HG03159 (cell line): Measurements from ENCODE around the gene C17orf50.
A peak's percentile ranks its signal among the peaks of the same experiment; 100 is the strongest.
"Not testable (repeated sequence)": the region's sequence is repeated elsewhere in the genome, so short reads cannot be mapped to it uniquely, and the experiment has no call there.

Experiments used
- ATAC-seq: cut with Tn5 transposase; IDR thresholded peaks from one replicate; pipeline ENCODE4 v1.9.1; 2021; ENCODE audit warnings: mild to moderate bottlenecking, moderate library complexity; ENCODE audit not compliant: unreplicated experiment

The C17orf50 gene

DNA sequence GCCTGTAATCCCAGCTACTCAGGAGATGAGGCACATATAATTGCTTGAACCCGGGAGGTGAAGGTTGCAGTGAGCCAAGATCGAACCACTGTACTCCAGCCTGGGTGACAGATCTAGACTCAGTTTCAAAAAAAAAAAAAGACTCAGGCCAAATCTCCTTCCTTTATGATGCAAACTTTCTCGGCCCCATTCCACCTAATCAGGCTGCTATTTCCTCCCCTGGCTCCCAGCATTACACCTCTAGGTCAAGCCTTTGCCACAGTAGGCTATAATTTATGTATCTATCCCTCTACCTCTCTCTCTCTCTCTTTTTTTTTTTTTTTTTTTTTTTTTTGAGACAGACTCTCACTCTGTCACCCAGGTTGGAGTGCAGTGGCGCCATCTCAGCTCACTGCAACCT is 9.1 kb upstream of the C17orf50 start:
- ATAC-seq, result not testable (repeated sequence)

DNA sequence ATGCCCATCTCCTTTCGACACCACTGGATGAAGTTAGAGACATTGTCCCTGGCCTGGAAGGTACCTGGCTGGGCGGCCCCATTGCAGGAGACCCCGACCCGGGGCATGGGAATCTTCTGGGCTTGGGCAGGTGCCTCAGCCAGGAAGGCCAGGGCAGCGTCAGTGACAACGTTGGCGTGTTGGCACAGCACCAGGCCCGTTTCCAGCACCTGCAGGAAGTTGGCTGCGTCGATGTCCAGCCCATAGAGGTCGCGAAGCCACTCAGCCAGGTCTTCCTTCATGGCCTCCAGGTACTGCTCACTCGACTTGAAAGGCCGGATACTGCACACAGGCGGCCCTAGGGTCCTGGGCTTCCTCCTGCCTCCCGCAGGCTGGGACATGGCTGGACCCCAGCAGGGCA is 8.2 kb upstream of the C17orf50 start:
- ATAC-seq, result no peak

DNA sequence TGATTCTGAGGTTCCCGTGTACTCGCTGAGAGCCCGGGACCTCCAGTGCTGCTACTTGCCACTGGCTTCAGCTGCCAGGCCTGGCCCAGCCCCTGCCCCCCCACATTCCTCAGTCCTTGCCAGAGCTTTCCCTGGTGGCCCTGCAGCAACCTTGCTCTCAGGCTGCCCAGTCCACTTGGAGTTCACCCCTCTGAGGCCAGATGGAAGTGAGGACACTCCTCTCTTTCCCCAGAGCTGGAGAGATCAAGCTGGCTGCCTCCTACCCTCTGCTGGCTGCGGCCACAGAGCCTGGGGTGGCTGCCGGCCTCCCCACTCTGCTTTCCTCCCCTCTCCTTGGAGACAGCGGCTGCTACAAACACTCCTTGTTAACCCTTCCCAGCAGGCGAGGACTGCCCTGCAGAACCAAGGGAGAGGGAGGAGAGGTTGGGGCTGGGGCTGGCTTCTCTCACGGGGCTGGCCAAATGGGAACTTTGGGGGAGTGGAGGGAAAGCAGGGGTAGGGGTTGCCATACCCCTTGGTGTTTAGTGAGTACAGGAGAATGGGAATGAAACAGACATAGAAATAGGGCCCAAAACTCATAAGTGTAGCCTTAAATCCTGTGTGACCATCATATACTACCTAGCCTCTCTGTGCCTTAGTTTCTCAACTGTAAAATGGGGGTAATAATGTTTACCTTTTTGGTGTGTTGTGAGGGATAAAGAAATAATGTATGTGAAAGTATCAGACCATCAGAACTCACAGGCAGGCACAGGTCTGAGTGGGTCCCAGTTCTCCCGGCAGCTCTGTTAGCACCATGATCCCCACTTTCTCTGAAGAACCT is 7.5 kb upstream of the C17orf50 start, which contains the start of gene GAS2L2:
Gene GAS2L2, minus strand, starts transcription at position 295 of the 820 bp plus-strand sequence. CDS start 389 bp downstream, outside the sequence.
- no peak for ATAC-seq

DNA sequence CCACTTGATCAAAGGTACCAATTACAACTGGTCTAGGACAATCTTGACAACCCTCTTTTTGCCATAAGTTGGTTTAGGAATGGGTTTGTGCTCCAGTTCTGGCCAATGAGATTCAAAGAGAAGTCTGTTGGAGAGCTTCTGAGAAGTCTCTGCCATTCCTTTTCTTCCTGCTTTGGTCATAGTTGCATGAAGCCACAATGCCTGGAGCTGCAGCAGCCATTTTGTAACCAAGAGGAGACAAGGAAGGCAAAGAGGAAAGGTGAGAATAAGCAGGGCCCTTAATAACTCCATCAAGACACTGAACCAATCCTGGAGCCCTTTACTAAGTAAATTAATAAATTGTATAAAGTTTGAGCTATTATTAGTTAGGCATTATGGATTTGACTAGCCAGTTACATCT is 3.4 kb upstream of the C17orf50 start:
- ATAC-seq, result no peak

DNA sequence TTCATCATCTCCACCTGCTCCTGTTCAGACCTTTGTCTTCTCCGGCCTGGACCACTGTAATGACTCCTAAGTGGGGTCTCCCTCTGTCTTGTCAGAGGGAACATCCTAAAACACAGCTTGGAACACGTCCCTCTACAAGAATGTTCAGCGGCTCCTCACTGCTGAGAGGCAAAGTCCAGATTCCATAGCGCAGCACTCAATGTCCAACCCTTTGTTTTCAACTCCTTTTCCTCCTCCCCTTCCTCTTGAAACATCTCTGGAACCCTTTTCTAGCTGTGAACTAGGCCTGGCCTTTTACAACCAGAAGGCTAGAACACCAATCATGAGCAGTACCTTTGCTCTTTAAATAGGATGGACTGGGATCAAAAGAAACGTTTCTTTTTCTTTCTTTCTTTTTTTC is 914 bp downstream of the C17orf50 start:
- no peak for ATAC-seq

DNA sequence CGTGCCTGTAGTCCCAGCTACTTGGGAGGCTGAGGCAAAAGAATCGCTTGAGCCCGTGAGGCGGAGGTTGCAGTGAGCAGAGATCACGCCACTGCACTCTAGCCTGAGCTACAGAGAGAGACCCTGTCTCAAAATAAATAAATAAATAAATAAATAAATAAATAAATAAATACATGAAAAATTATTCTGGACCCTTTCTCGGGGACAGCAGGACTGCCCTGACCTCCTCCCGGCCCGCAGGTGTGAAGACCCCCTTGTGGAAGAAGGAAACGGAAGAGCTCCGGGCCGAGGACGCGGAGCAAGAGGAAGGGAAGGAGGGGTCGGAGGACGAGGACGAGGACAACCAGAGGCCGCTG is 3.1 kb downstream of the C17orf50 start:
- ATAC-seq, result no peak

DNA sequence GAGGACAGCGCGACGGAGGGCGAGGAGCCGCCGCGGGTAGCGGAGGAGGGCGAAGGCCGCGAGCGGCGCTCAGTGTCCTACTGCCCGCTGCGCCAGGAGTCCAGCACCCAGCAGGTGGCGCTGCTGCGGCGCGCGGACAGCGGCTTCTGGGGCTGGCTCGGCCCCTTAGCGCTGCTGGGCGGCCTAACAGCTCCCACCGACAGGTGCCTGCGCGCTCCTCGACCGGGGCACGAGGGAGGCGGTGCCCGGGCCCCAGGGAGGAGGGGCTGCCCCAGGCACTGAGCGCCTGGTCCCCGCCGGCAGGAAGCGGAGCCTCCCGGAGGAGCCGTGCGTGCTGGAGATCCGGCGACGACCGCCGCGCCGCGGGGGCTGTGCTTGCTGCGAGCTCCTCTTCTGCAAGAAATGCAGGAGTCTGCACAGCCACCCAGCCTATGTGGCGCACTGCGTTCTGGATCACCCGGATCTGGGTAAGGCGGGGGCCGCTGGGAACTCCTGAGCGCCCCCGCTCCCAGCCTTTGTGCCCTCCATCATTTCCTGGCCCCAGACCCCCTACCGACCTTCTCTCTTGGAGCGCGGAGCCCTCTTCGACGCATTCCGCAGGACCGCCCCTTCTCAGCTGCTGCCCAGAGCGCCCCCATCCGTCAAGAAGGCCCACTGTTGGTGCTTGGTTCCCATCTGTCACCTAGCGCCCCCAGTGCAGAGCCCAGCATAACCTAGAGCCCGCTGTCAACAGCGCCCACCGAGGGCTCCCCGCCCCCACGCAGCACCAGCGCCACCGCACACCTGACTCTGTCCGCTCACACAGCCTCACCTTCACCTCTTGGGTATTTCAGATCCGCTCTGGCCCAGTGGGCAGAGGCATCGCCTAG is 3.7 kb downstream of the C17orf50 start:
- ATAC-seq, result peak; percentile 84

DNA sequence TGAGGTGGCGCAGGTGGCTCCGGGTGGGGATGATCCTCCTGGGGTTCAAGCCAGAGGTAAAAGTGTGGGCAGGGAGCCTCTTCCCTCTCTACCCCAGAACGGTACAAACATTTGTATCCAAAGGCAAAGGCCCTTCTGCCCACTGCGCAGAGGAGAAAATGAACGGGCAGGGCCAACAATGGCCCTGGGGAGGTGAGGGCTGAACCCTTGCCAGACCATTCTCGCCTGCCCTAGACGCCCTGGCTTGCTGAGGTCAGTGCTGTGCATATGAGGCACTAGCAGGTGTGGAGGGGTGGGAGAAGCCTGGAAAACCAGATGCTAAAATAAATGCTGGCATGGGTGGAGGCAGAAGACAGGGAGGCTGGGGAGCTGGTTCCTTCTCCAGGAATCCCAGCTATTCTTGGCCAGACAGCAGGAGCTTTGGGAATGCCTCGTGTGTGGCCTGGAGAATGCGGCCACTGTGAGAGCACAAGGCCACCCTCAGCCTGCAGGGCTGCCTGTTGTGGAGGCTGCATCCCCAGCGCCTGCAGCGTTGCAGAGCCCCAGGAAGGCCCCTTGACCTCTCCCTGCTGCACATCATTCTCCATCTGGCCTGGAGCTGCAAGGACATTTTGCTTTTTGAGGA is 4.5 kb downstream of the C17orf50 start:
- no peak for ATAC-seq

DNA sequence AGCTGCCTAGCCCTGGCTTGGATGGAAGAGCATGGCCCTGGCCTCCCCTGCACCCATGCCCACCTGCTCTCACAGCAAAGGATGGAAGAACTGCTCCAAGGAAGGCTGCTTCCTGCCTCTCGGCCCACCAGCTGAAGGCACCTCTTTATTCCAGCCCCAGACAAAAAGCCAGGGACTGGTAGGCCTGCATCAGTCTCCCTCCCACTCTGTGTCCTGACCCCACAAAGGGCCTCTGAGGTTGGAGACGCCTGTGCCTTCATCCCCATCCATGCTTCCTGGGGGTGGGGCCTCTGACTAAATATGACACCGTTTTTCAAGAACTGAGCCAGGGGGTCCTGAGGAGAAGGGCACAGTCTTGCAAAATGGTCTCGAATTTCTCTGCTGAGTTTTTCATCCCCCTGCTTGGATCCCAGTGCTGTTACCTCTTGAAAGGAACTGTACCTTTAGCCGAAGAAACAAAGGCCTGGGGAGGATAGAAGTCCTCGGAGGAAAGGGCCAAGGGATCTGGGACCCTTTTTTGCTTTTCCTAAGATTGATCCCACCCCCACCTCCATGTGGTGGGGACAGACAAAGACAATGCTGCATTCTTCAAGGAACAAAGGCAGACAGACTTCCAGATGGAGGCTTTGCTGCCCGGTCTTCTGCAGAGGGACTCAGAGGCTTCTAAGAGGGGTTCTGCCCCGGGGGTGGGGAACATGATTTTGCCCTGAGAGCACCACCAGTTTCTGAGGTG is 5.2 kb downstream of the C17orf50 start:
- ATAC-seq, result no peak

DNA sequence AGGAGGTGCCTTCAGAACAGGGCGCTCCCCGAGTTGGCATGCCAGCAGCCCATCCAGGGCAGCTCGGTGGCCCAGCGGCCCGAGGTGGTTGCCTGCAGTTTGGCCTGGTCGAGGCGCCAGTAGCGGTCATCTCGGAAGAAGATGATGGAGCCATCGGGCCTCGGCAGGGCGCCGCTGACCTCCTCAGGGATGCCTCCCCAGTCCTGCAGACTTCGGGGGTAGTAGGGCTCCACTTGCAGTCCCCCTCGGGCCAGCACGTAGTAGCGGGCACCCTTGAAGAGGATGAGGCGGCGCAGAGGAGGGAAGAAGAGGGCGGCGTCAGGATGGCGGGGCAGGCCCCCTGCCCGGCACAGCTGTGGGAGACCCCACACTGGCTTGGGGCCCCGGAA is 5.8 kb downstream of the C17orf50 start:
- no peak for ATAC-seq

DNA sequence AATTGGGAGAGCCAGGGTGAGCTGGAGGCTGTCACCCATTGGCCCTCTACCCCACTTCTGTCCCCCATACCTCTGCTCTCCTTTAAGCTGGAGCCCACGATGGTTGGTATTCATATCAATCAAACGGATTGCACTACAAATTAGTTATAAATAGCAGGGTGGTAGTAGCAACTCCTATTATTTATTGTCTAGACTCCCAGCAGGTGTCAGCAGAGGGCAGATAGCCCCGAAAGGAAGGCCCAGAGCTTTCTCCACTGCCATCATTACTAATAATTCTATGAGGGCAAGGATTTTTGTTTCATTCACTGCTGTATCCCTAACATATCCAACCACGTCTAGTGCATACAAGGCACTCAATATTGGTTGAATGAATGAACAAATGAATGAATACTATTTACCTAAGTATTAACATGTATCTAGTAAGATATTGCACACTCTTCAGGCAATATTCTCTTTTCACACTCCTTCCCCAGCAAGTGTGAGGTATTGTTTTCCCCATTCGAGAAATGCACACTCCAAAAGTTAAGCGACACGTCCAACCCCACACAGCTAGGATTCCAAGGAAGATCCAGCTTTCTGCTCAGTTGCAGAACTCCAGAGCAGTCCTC is 6.3 kb downstream of the C17orf50 start:
- ATAC-seq, result no peak

DNA sequence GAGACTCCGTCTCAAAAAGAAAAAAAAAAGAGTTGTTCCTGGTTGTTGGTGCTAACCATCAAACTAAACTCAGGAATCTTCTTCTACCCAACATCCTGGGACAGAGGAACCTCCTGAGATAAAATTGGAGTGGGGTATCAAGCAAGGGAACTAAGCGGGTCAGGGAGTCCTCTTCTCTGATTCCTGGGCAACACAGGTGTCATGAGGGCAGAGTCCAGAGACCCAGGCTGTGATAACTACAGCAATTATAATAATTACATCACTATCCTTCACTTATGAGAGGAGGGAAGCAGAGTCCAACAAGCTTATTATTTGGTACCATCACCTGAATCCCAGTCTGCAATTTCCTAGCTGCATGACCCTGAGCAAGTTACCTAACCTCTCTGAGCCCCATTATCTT is 8.1 kb downstream of the C17orf50 start:
- no peak for ATAC-seq

DNA sequence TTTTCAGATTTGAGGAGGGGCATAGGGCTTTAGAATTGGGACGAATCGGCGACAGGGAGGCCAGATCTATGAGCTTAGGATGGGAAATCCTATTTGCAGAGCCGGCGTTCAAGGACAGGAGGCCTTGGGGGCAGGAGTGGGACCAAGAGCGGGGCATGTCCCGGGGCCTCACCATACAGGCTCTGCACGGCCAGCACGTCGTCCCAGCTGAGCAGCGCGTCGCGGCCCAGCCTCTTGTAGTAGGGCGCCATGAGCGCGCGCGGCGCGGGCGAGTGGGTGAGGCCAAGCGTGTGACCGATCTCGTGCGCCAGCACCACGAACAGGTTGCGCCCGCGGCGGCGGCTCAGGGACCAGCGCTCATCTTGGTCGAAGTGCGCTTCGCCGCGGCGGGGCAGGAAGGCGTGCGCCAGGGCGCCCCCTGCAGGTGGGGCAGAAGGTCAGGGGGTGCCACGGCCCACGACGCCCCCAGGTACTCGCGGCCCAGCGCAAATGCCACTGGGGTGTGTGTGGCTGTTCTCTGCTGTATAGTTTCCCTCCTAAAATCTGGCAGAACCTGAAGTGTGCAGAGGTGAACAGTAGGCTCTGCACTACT is 9.3 kb downstream of the C17orf50 start:
- no peak for ATAC-seq

DNA sequence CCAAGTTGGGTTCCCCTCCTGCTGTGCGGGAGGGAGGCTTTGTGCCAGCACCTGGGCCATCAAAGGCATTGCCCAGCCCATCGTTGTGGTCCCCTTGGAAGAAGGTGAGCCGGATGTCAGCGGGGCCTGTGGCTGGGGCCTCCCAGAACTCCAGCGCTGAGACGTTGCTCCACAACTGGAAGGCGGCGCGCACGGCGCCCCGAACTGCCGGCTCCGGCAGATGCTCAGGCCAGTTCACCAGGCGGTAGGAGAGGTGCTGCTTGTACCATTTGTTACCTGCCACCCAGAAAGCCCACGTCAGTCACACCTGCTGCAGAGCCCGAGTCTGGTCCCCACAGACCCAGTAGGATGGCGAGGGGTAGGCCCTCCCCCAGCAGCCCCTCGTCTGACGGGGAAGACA is 12.4 kb downstream of the C17orf50 start:
- no peak for ATAC-seq

DNA sequence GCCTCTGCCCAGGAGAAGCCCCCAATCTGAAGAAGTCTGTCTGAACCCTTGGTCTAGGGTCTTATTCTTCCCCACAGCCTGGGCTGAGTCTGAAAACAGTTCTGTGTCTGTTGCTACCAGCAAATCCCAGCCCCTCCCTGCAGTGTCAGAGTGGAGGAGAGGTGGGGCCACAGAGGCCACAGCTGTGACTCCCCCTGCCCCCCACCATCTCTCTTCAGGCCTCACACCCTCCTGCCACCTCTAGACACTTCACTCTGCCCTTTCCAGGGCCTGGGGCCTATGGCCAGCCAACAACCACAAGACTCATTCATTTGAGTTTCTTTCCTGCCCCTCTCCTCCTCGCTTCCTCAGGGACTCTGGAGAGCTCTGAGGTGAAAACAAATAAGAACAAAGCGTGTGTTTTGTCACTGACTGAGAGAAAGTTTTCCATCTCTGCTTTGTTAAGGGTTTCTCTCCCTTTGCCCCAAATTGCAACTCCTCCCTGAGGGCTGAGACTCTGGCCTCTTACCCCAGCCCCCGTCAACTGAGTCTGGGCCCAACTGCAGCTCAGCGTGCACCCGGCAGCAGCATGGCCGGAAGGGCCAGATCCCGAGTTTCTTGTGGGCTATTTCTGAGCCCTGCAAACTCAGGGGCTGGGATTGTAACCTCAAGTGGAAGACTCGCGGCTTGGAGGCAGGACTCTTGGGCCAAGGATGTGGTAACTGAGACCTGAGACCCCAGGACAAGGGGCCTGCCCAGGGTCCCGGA is 13.2 kb downstream of the C17orf50 start:
- no peak for ATAC-seq

DNA sequence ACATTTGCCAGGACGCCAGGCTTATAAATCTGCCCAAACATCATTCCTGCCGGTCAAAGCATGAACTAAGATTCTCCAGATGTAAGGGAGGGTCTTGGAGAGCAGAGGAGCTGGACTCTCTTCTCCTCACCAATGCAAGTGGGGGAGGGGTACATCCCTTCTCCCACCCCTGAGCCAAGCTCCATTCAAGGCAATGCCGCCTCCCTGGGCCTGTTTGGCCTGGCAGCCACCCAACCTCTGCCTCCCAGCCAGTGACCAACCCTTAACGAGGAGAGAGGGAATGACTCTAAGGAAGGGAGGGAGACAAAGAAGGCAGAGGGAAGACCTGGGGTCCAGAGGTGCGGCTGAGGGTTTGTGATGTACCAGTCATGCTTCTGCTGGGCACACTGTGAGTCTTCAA is 13.8 kb downstream of the C17orf50 start:
- ATAC-seq, result no peak

DNA sequence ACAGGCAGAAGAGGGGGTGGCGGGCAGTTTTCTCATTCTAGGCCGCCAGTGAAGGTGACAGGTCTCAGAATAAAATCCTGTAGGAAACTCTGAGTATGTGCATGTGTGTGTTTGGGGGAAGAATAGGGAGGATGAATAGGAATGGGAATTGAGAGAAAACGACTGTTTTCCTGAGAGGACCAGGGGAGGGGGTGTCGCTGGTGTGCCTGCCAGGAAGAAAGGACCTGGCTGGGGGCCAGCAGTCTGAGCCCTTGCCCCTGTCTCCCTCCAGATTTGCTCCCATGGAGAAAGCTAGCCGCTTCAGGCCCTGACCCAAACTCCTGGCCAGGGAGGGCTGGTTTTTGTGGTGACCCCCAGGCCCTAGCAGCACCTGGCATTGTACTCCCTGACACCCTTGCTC is 14.4 kb downstream of the C17orf50 start:
- ATAC-seq, result no peak

DNA sequence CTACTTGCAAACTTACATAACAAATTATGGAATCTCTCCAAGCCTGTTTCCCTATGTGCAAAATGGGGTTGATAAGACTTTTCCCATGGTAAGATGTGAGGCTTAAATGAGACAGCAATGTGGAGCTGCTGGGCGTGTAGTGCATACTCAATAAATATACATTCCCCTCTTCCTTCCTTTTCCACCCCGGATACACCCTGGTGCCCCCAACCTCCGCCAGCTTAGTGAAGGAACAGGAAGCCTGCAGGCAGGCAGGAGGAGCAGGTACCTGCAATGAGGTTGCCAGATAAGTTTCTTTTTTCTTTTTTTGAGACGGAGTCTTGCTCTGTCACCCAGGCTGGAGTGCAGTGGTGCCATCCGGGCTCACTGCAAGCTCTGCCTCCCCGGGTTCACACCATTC is 14.9 kb downstream of the C17orf50 start:
- ATAC-seq, result no peak

DNA sequence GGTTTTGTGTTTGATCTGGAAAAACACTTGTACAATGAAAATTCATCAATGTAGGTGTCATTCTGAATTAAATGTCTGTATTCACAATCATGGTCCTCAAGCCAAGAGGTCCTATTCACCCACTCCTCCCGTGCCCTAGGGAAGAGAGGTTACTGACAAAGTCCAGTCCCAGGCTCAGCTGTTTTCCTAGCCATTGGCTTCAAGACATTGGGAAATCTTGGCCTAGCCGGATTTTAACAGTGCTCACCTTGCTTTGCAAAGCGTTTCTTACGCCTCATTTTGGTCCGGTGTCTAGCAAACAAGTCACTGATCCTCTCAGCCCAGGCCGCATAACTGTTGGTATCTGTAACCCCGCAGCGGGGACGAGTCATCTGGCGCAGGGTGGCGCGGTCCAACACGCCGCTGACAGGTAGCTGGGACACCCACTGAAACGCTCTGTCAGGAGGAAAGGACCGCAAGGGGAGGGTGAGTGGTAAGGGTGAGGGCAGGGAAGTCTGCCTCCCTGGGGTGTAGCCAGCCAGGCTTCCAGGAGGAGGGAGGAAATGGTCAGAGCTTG is 18.0 kb downstream of the C17orf50 start:
- ATAC-seq, result no peak
